ENCODE measurements around the gene OCIAD2. TPM values are rescaled to one million over a fixed set of nuclear protein-coding genes. Genes with fewer than 3 reads are reported as not detected.

OCIAD2 gene
- total RNA-seq, 1 experiment from 2014 or later: 32.8 TPM

GRCh38 chr4:48898733-48899431 is 7.7 kb downstream of the OCIAD2 start:
- in situ Hi-C loops (cut with HindIII; ENCODE audit: low pct_unique_long_range_greater_than_20kb, low sequenced_read_pairs): no loop called here
- Histone ChIP-seq H3K9me3 (ENCODE audit: control insufficient read depth, insufficient read depth, low read depth, low read length) (no peaks in the 10 kb centered on the region), H3K27ac (ENCODE audit: low read length) (no peak overlapping the region), H3K4me1 (ENCODE audit: control insufficient read depth, insufficient read depth, low read length) (peaks cover 11% of the 10 kb centered on the region), H3K4me3 (ENCODE audit: low read depth in 2 of 2, low read length in 2 of 2) (no peak overlapping the region), H3K36me3 (ENCODE audit: control insufficient read depth, insufficient read depth, low read length) (no peaks in the 10 kb centered on the region), H3K27me3 (ENCODE audit: control insufficient read depth, insufficient read depth, low read length) (no peaks in the 10 kb centered on the region)
- ChIA-PET POLR2A (no interaction called here), CTCF (no interaction called here)
- no peak for TF ChIP-seq POLR2AphosphoS5 (IDR thresholded peaks at IDR 0.05; ENCODE audit: low read depth, low read length)
- TF ChIP-seq TCF7L2 (IDR thresholded peaks at IDR 0.05; ENCODE audit: low read depth, low read length): no peak
- no peak for TF ChIP-seq REST (IDR thresholded peaks at IDR 0.05; ENCODE audit: insufficient read depth in 1 of 2, low read depth in 2 of 2, low read length in 1 of 2)
- TF ChIP-seq SIN3A (IDR thresholded peaks at IDR 0.05; ENCODE audit: borderline replicate concordance, insufficient read depth, low read depth, low read length): no peak
- TF ChIP-seq, protein P1, sequence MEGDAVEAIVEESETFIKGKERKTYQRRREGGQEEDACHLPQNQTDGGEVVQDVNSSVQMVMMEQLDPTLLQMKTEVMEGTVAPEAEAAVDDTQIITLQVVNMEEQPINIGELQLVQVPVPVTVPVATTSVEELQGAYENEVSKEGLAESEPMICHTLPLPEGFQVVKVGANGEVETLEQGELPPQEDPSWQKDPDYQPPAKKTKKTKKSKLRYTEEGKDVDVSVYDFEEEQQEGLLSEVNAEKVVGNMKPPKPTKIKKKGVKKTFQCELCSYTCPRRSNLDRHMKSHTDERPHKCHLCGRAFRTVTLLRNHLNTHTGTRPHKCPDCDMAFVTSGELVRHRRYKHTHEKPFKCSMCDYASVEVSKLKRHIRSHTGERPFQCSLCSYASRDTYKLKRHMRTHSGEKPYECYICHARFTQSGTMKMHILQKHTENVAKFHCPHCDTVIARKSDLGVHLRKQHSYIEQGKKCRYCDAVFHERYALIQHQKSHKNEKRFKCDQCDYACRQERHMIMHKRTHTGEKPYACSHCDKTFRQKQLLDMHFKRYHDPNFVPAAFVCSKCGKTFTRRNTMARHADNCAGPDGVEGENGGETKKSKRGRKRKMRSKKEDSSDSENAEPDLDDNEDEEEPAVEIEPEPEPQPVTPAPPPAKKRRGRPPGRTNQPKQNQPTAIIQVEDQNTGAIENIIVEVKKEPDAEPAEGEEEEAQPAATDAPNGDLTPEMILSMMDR (IDR thresholded peaks at IDR 0.05): no peak
- ATAC-seq: no peak; the same call in 1 of the 2 replicates
- intact Hi-C loops (cut with micrococcal nuclease; ENCODE audit: unreplicated experiment): no loop called here
- BruUV-seq (replicated peaks): no TSS peak
- DNase-seq (ENCODE audit: low read depth, low spot score): no peak

GRCh38 chr4:48896845-48897244 is 9.7 kb downstream of the OCIAD2 start:
- in situ Hi-C loops (cut with HindIII; ENCODE audit: low pct_unique_long_range_greater_than_20kb, low sequenced_read_pairs): no loop called here
- peaks cover 11% of the 10 kb centered on the region for H3K4me1 ChIP-seq (ENCODE audit: control insufficient read depth, insufficient read depth, low read length)
- no peak overlapping the region for H3K4me3 ChIP-seq (ENCODE audit: low read depth in 2 of 2, low read length in 2 of 2)
- no peaks in the 10 kb centered on the region; the same call in none of the 2 replicates for H3K36me3 ChIP-seq (ENCODE audit: control insufficient read depth, insufficient read depth, low read length)
- DNase-seq (ENCODE audit: low read depth, low spot score) (no peak), ATAC-seq (no peak)
- ChIA-PET CTCF (no interaction called here), POLR2A (no interaction called here)
- no peaks in the 10 kb centered on the region for H3K27me3 ChIP-seq (ENCODE audit: control insufficient read depth, insufficient read depth, low read length)
- H3K9me3 ChIP-seq (ENCODE audit: control insufficient read depth, insufficient read depth, low read depth, low read length): no peaks in the 10 kb centered on the region
- intact Hi-C loops (cut with micrococcal nuclease; ENCODE audit: unreplicated experiment): no loop called here
- H3K27ac ChIP-seq (ENCODE audit: low read length): no peak overlapping the region
- BruUV-seq (replicated peaks): no TSS peak
- TF ChIP-seq, protein P1 (IDR thresholded peaks at IDR 0.05): no peak
- TF ChIP-seq TCF7L2 (IDR thresholded peaks at IDR 0.05; ENCODE audit: low read depth, low read length) (no peak), REST (IDR thresholded peaks at IDR 0.05; ENCODE audit: insufficient read depth in 1 of 2, low read depth in 2 of 2, low read length in 1 of 2) (no peak), SIN3A (IDR thresholded peaks at IDR 0.05; ENCODE audit: borderline replicate concordance, insufficient read depth, low read depth, low read length) (no peak), POLR2AphosphoS5 (IDR thresholded peaks at IDR 0.05; ENCODE audit: low read depth, low read length) (no peak)

Measured in Panc1 (cell line).